ENCODE results near the gene IMP4. TPM values are rescaled to one million over a fixed set of nuclear protein-coding genes. Genes with fewer than 3 reads are reported as not detected.

Gene IMP4
- polyA plus RNA-seq, 1 donor from 2014 or later = 78.0 TPM

GRCh38 chr2:130387071-130387400 is 44.3 kb downstream of the IMP4 start:
- no peaks in the 10 kb centered on the region for H4K20me1 ChIP-seq (ENCODE audit: insufficient read depth)
- no peak overlapping the region for H3K27ac ChIP-seq (ENCODE audit: low read length)
- no peaks in the 10 kb centered on the region for H3K79me2 ChIP-seq (replicated peaks; ENCODE audit: insufficient read depth, low read length)
- H3K9ac ChIP-seq (ENCODE audit: low read length) = no peak overlapping the region
- H3K36me3 ChIP-seq (ENCODE audit: insufficient read depth, low read length) = no peaks in the 10 kb centered on the region
- TF ChIP-seq, protein P1, sequence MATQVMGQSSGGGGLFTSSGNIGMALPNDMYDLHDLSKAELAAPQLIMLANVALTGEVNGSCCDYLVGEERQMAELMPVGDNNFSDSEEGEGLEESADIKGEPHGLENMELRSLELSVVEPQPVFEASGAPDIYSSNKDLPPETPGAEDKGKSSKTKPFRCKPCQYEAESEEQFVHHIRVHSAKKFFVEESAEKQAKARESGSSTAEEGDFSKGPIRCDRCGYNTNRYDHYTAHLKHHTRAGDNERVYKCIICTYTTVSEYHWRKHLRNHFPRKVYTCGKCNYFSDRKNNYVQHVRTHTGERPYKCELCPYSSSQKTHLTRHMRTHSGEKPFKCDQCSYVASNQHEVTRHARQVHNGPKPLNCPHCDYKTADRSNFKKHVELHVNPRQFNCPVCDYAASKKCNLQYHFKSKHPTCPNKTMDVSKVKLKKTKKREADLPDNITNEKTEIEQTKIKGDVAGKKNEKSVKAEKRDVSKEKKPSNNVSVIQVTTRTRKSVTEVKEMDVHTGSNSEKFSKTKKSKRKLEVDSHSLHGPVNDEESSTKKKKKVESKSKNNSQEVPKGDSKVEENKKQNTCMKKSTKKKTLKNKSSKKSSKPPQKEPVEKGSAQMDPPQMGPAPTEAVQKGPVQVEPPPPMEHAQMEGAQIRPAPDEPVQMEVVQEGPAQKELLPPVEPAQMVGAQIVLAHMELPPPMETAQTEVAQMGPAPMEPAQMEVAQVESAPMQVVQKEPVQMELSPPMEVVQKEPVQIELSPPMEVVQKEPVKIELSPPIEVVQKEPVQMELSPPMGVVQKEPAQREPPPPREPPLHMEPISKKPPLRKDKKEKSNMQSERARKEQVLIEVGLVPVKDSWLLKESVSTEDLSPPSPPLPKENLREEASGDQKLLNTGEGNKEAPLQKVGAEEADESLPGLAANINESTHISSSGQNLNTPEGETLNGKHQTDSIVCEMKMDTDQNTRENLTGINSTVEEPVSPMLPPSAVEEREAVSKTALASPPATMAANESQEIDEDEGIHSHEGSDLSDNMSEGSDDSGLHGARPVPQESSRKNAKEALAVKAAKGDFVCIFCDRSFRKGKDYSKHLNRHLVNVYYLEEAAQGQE (IDR thresholded peaks at IDR 0.05; ENCODE audit: borderline replicate concordance) = no peak
- H3K9me2 ChIP-seq (ENCODE audit: insufficient read depth, low read length) = no peaks in the 10 kb centered on the region
- no peak overlapping the region for H2AFZ ChIP-seq (ENCODE audit: low read depth, low read length)
- H3F3A ChIP-seq (ENCODE audit: insufficient read depth, low read length, poor library complexity, severe bottlenecking) = no peaks in the 10 kb centered on the region
- H3K4me3 ChIP-seq (ENCODE audit: low read length) = no peak overlapping the region
- no peaks in the 10 kb centered on the region for H3K9me3 ChIP-seq (ENCODE audit: low read length)
- no peak overlapping the region for H3K4me2 ChIP-seq (ENCODE audit: low read length)
- no peaks in the 10 kb centered on the region for H3K27me3 ChIP-seq (ENCODE audit: insufficient read depth, low read depth, low read length)

- no peaks in the 10 kb centered on the region for H3K36me3 ChIP-seq (ENCODE audit: insufficient read depth, low read length)
- H3K79me2 ChIP-seq (replicated peaks; ENCODE audit: insufficient read depth, low read length) = no peaks in the 10 kb centered on the region
- H2AFZ ChIP-seq (ENCODE audit: low read depth, low read length) = no peak overlapping the region
- H3K4me3 ChIP-seq (ENCODE audit: low read length) = no peak overlapping the region
- H3K9me3 ChIP-seq (ENCODE audit: low read length) = no peaks in the 10 kb centered on the region
- no peaks in the 10 kb centered on the region for H3F3A ChIP-seq (ENCODE audit: insufficient read depth, low read length, poor library complexity, severe bottlenecking)
- H3K27me3 ChIP-seq (ENCODE audit: insufficient read depth, low read depth, low read length) = no peaks in the 10 kb centered on the region
- H3K9ac ChIP-seq (ENCODE audit: low read length) = no peak overlapping the region
- no peak overlapping the region for H3K27ac ChIP-seq (ENCODE audit: low read length)
- H3K9me2 ChIP-seq (ENCODE audit: insufficient read depth, low read length) = no peaks in the 10 kb centered on the region
- no peak overlapping the region for H3K4me2 ChIP-seq (ENCODE audit: low read length)
- no peaks in the 10 kb centered on the region for H4K20me1 ChIP-seq (ENCODE audit: insufficient read depth)
- TF ChIP-seq RAD21 (conservative IDR thresholded peaks at IDR 0.05) = no peak
- TF ChIP-seq MXI1 (conservative IDR thresholded peaks at IDR 0.05; ENCODE audit: poor library complexity, severe bottlenecking) = no peak
- no peak for TF ChIP-seq TAF1 (IDR thresholded peaks at IDR 0.05; ENCODE audit: low read depth)
- no peak for TF ChIP-seq EZH2 (IDR thresholded peaks at IDR 0.05; ENCODE audit: borderline replicate concordance, insufficient read depth, low read length, poor library complexity, severe bottlenecking)
- no peak for TF ChIP-seq EP300 (conservative IDR thresholded peaks at IDR 0.05; ENCODE audit: poor library complexity, severe bottlenecking)
These were observed 45.1 kb downstream of the IMP4 start for GRCh38 chr2:130387804-130388203.

DNA sequence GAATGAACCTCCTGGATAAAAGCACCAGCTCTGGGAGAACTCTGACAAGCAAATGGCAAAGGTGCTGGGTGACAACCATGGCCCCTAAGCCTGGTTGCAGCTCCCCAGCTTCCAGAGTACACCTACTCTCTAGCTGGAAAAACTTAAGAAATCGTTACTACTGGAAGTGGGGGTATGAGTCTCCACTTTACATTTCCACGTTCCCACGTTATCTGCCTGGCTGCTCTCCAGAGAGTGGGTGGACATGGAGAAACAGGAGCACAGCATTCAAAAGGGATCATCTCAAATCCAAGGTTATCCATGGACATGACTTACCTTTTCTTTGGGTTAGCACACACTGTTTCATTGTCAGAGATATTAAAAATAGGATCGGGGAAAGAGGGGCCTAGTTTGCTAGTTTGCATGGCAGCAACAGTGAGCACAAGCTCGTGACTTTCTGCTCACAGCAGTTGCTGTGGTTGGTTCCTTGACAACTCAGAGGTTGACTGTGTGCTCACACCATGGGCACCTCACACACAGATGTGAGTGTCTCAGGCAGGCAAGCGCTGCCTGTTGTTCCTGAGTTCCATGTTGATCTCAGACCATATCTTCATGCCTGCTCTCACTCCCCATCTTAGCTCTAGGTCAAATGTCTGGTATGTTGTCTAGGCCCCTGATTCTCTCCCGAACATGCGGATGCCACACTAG is 45.7 kb downstream of the IMP4 start:
- H2AFZ ChIP-seq (ENCODE audit: low read depth, low read length) = no peak overlapping the region
- no peaks in the 10 kb centered on the region for H3K27me3 ChIP-seq (ENCODE audit: insufficient read depth, low read depth, low read length)
- H4K20me1 ChIP-seq (ENCODE audit: insufficient read depth) = no peaks in the 10 kb centered on the region
- no peaks in the 10 kb centered on the region for H3K36me3 ChIP-seq (ENCODE audit: insufficient read depth, low read length)
- no peaks in the 10 kb centered on the region for H3K79me2 ChIP-seq (replicated peaks; ENCODE audit: insufficient read depth, low read length)
- H3K9me2 ChIP-seq (ENCODE audit: insufficient read depth, low read length) = no peaks in the 10 kb centered on the region
- H3K27ac ChIP-seq (ENCODE audit: low read length) = no peak overlapping the region
- H3K4me2 ChIP-seq (ENCODE audit: low read length) = no peak overlapping the region
- H3K9me3 ChIP-seq (ENCODE audit: low read length) = no peaks in the 10 kb centered on the region
- no peak for TF ChIP-seq EP300 (conservative IDR thresholded peaks at IDR 0.05; ENCODE audit: poor library complexity, severe bottlenecking)
- no peak for TF ChIP-seq POLR2AphosphoS5 (IDR thresholded peaks at IDR 0.05)
- TF ChIP-seq EZH2 (IDR thresholded peaks at IDR 0.05; ENCODE audit: borderline replicate concordance, insufficient read depth, low read length, poor library complexity, severe bottlenecking) = no peak
- TF ChIP-seq, protein P1 (IDR thresholded peaks at IDR 0.05; ENCODE audit: borderline replicate concordance) = no peak
- no peak for TF ChIP-seq SMC3 (conservative IDR thresholded peaks at IDR 0.05; ENCODE audit: poor library complexity)
- TF ChIP-seq RAD21 (conservative IDR thresholded peaks at IDR 0.05) = no peak
- no peak for TF ChIP-seq MXI1 (conservative IDR thresholded peaks at IDR 0.05; ENCODE audit: poor library complexity, severe bottlenecking)
- TF ChIP-seq TAF1 (IDR thresholded peaks at IDR 0.05; ENCODE audit: low read depth) = no peak
- TF ChIP-seq, protein P2, sequence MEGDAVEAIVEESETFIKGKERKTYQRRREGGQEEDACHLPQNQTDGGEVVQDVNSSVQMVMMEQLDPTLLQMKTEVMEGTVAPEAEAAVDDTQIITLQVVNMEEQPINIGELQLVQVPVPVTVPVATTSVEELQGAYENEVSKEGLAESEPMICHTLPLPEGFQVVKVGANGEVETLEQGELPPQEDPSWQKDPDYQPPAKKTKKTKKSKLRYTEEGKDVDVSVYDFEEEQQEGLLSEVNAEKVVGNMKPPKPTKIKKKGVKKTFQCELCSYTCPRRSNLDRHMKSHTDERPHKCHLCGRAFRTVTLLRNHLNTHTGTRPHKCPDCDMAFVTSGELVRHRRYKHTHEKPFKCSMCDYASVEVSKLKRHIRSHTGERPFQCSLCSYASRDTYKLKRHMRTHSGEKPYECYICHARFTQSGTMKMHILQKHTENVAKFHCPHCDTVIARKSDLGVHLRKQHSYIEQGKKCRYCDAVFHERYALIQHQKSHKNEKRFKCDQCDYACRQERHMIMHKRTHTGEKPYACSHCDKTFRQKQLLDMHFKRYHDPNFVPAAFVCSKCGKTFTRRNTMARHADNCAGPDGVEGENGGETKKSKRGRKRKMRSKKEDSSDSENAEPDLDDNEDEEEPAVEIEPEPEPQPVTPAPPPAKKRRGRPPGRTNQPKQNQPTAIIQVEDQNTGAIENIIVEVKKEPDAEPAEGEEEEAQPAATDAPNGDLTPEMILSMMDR (IDR thresholded peaks at IDR 0.05; ENCODE audit: poor library complexity, severe bottlenecking) = no peak
- no peak overlapping the region for H3K4me3 ChIP-seq (ENCODE audit: low read length)
- H3F3A ChIP-seq (ENCODE audit: insufficient read depth, low read length, poor library complexity, severe bottlenecking) = no peaks in the 10 kb centered on the region
- H3K9ac ChIP-seq (ENCODE audit: low read length) = no peak overlapping the region

Measured in neural cell (in vitro differentiated cells).